Breast epithelium (tissue), 4 donors: ENCODE data around the gene CNST. TPM values are rescaled to one million over a fixed set of nuclear protein-coding genes. Genes with fewer than 3 reads are reported as not detected.

ENCODE experiments used
- DNase-seq, 2 donors: peaks; one replicate each; pipeline ENCODE4 v3.0.0-alpha.2; 2019; ENCODE audit warnings: low spot score in 2 of 2
- H3K27ac ChIP-seq, 2 donors: fragments of 200-600 bp; sonication (generic) in 1 of 2; one replicate each; pipeline ENCODE4 v1.5.1; 2016 to 2019; ENCODE audit warnings: mild to moderate bottlenecking in 1 of 2
- H3K27me3 ChIP-seq, 2 donors: fragments of 200-600 bp; sonication (generic) in 1 of 2; one replicate each; pipeline versions ENCODE4 v1.5.1 to v1.6.0; 2017 to 2019; ENCODE audit warnings: control low read depth in 1 of 2, mild to moderate bottlenecking in 1 of 2
- H3K36me3 ChIP-seq: fragments of 200-600 bp; one replicate; pipeline ENCODE4 v1.5.1; 2019
- H3K4me1 ChIP-seq, 2 donors: fragments of 200-600 bp; sonication (generic); one replicate each; pipeline ENCODE4 v1.5.1; 2016 to 2019; ENCODE audit warnings: control low read depth in 1 of 2
- H3K4me3 ChIP-seq, 3 donors: fragments of 200-600 bp; sonication (generic); 1 replicate in 2 of 3; 2 replicates in 1 of 3; pipeline ENCODE4 v1.5.1; 2016 to 2019; ENCODE audit warnings: mild to moderate bottlenecking in 3 of 3, moderate library complexity in 2 of 3
- H3K9me3 ChIP-seq, 2 donors: fragments of 200-600 bp; sonication (generic) in 1 of 2; one replicate each; pipeline ENCODE4 v1.5.1; 2016 to 2019; ENCODE audit warnings: control low read depth in 1 of 2
- CTCF ChIP-seq, 3 donors: fragments of 450-650 bp; IDR thresholded peaks; one replicate each; pipeline ENCODE4 v1.5.1; 2016 to 2017; ENCODE audit warnings: antibody characterized with exemption in 3 of 3, mild to moderate bottlenecking in 3 of 3, moderate library complexity in 3 of 3
- POLR2A ChIP-seq: fragments of 450-650 bp; IDR thresholded peaks from one replicate; pipeline ENCODE4 v1.6.1; 2016; ENCODE audit warnings: antibody characterized with exemption, mild to moderate bottlenecking, moderate library complexity
- POLR2AphosphoS5 ChIP-seq, 3 donors: sonication (generic); formaldehyde crosslinking; IDR thresholded peaks; one replicate each; pipeline ENCODE4 v1.6.1; 2017; ENCODE audit warnings: antibody characterized with exemption in 3 of 3
- intact Hi-C: fragments of 100-400 bp; cut with DNase I; formaldehyde crosslinking; loops from one replicate; pipeline ENCODE4 v1.15.1; 2023; ENCODE audit warnings: low total_unique reads
- total RNA-seq, 3 donors: library from RNA; depleted of rRNA; stranded (reverse); fragments of >200 nt; gene quantifications; one replicate each; pipeline ENCODE4 v1.1.0, GENCODE V29; 2016

CNST gene, protein sequence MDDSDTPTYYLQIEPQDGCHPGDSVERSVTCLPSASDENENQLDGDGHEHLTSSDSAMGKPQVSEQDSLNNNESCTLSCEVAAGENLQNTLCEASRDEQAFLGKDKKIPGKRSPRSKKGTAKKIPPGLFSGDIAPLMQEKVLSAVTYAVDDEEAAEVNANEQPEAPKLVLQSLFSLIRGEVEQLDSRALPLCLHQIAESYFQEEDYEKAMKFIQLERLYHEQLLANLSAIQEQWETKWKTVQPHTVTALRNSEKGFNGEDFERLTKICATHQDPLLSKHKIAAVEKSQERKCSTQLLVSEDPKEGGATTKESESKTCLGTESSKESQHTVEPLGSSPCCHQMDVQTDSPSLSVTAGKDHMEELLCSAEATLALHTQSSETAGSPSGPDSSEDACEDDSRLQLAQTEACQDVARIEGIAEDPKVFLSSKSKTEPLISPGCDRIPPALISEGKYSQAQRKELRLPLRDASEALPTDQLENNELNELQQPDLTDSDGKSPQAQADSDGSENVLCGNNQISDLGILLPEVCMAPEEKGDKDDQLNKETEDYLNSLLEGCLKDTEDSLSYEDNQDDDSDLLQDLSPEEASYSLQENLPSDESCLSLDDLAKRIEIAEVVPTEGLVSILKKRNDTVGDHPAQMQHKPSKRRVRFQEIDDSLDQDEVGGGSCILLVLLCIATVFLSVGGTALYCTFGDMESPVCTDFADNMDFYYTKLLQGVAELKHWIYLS
- total RNA-seq = 10 to 100 TPM; 25.9 to 30.9 (median 26.4) TPM

DNA sequence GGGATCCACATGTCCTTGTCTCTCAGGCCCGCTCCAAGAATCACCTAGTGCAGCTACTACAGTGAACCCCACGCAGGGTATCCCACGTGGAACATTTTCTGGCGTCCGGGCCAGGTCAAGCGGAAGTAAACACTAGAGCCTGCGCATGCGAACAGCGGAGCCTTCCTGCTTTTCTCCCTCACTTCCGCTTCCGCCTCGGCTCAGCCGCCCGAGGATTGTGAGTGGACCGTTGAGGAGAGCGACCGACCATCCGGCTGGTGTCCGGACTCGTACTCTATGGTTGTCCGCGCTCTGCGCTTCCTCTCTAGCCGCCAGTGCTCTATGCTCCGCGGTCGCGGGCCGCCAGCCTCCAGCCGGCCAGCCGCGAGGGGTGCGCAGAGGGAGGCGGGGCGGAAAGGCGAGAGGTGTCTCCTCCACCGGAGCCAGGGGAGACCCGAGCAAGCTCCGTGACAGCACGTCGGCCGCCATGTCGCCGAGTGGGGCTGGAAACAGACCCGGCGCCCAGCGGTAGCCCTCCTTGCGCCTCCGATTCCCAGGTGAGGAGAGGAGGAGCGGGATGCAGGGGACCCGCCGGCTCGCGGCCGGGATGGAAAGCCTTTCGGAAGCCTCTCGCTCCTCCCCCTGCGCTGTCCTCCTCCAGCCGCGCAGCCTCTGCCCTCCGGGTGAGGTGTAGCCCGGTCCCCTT lies at the start of gene CNST, which contains the start of gene TFB2M:
Gene CNST (plus strand): TSS at position 329 of the 685 bp plus-strand sequence. CDS start 25,107 bp downstream, outside the sequence.
Gene TFB2M (minus strand): TSS at position 134 of the 685 bp plus-strand sequence. CDS start 123 bp downstream, at position 11.
- Histone ChIP-seq H3K36me3 (no peaks in the 10 kb centered on the region), H3K9me3 (no peaks in the 10 kb centered on the region), H3K27me3 (no peaks in the 10 kb centered on the region), H3K4me1 (peaks cover 0 to 14% of the 10 kb centered on the region in 2 donors), H3K4me3 (peak within 1 kb of the TSS; percentile 84 to 91 (median 87)), H3K27ac (peak within 1 kb of the TSS; percentile 95 to 97)
- intact Hi-C loops = no loop called here
- DNase-seq = peak; percentile 96 to 97
- no peak for TF ChIP-seq CTCF (IDR thresholded peaks at IDR 0.05)
- peak; percentile 83 to 95 (median 83) for TF ChIP-seq POLR2AphosphoS5 (IDR thresholded peaks at IDR 0.05)
- peak; percentile 83 for TF ChIP-seq POLR2A

DNA sequence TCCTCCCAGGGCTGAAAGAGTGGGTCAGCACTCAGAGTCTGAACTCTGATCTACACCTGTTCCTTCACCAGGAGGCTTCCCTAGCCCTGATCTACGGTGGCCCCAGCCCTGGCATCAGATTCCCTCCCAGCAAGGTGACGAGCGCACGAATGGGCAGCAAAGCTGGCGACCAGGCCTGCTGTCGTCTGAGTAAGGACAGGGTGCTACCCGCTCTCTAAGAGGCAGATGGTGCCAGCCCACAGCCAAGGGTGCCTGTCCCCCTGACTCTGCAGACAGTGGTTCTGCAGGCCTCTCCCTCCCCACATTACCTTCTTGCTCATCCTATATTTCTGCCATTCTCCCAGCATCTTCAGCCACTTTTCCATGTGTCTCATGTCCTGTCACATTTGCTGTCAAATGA lies 48.9 kb upstream of the CNST start:
- H3K4me1 ChIP-seq = no peaks in the 10 kb centered on the region
- intact Hi-C loops = no loop called here
- H3K27ac ChIP-seq = no peak overlapping the region
- H3K4me3 ChIP-seq = no peak overlapping the region
- no peaks in the 10 kb centered on the region for H3K36me3 ChIP-seq
- DNase-seq = no peak
- TF ChIP-seq CTCF (IDR thresholded peaks at IDR 0.05) = no peak
- TF ChIP-seq POLR2A = no peak
- TF ChIP-seq POLR2AphosphoS5 (IDR thresholded peaks at IDR 0.05) = no peak
- H3K9me3 ChIP-seq = peaks cover 32 to 33% of the 10 kb centered on the region in 2 donors
- H3K27me3 ChIP-seq = no peaks in the 10 kb centered on the region

DNA sequence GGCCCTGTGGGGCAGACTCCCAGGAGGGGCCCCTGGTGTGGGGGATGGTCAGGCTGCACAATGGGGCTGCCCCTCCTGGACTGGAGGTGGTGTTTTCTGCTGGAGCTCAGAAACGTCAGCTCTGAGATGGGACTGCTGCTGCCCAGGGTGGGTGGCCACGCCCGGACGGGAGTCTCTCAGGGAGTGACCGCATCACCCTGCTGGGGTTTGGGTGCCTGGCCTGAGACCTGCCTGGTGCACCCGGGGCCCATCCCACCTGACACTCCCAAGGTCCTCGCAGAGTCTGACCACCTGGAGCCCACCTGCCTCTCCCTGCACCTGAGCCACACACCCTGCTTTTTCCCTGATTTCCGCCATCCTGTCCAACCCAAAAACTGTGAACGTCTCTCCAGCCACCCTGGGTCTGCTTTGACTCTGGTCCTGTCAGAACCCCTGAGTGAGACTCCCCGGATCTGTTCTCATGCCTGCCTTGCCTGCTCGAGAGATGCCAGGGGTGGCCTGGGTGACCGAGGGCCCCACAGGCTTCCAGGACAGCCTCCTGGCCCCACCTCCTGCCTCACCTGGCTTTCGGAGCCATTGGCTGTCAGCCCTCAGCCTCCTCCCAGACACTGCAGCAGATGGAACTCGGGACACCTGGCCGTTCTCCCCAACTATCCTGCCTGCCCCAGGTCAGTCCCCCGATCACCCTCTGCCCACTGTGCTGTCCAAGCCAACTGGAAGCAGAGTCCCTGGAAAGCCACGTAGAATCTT lies 47.6 kb upstream of the CNST start:
- no peak for TF ChIP-seq CTCF (IDR thresholded peaks at IDR 0.05)
- no peak for TF ChIP-seq POLR2AphosphoS5 (IDR thresholded peaks at IDR 0.05)
- TF ChIP-seq POLR2A = no peak
- peaks cover 28 to 32% of the 10 kb centered on the region in 2 donors for H3K9me3 ChIP-seq
- no peak overlapping the region for H3K4me3 ChIP-seq
- H3K4me1 ChIP-seq = no peaks in the 10 kb centered on the region
- H3K27me3 ChIP-seq = no peaks in the 10 kb centered on the region
- no peak for DNase-seq
- no peak overlapping the region for H3K27ac ChIP-seq
- intact Hi-C loops = no loop called here
- H3K36me3 ChIP-seq = no peaks in the 10 kb centered on the region

- no peak for DNase-seq
- intact Hi-C loops = no loop called here
- H3K4me1 ChIP-seq = no peaks in the 10 kb centered on the region
- TF ChIP-seq CTCF (IDR thresholded peaks at IDR 0.05) (no peak), POLR2A (no peak), POLR2AphosphoS5 (IDR thresholded peaks at IDR 0.05) (no peak)
- no peaks in the 10 kb centered on the region for H3K36me3 ChIP-seq
- no peak overlapping the region for H3K27ac ChIP-seq
- H3K27me3 ChIP-seq = no peaks in the 10 kb centered on the region
- no peak overlapping the region for H3K4me3 ChIP-seq
- H3K9me3 ChIP-seq = peaks cover 23% of the 10 kb centered on the region in 2 donors
Measured at GRCh38 chr1:246519514-246519913, 46.7 kb upstream of the CNST start.
